HPDE6-E6E7 (cell line): Measurements from ENCODE around the gene CNGA3.
"Not testable (repeated sequence)": the region's sequence is repeated elsewhere in the genome, so short reads cannot be mapped to it uniquely, and the experiment has no call there.

Experiments
- DNase-seq: peaks from one replicate; pipeline ENCODE4 v3.0.0; 2011; ENCODE audit warnings: missing footprints; ENCODE audit errors: extremely low spot score

The CNGA3 gene

GRCh38 chr2:98346311-98347236 lies at the start of gene CNGA3:
CNGA3 (plus strand) TSS chr2:98346456; CDS start chr2:98369976, 23,520 bp downstream.
- no peak for DNase-seq

GRCh38 chr2:98297817-98298682 lies 48.2 kb upstream of the CNGA3 start:
- DNase-seq = no peak

- no peak for DNase-seq
Measured at GRCh38 chr2:98298683-98299164, 47.5 kb upstream of the CNGA3 start.

- DNase-seq = no peak
Measured at GRCh38 chr2:98299211-98299905, 46.9 kb upstream of the CNGA3 start.

GRCh38 chr2:98300141-98300874 lies 45.9 kb upstream of the CNGA3 start:
- no peak for DNase-seq

- no peak for DNase-seq
Measured at GRCh38 chr2:98301469-98301868, 44.8 kb upstream of the CNGA3 start.

- DNase-seq = not testable (repeated sequence)
Measured at GRCh38 chr2:98307131-98307696, 39.0 kb upstream of the CNGA3 start.

- no peak for DNase-seq
Measured at GRCh38 chr2:98308068-98308467, 38.2 kb upstream of the CNGA3 start.

- no peak for DNase-seq
Measured at GRCh38 chr2:98308532-98308931, 37.7 kb upstream of the CNGA3 start.

GRCh38 chr2:98309580-98309979 lies 36.7 kb upstream of the CNGA3 start:
- no peak for DNase-seq

- DNase-seq = no peak
Measured at GRCh38 chr2:98310010-98310409, 36.2 kb upstream of the CNGA3 start.

- no peak for DNase-seq
Measured at GRCh38 chr2:98311090-98311489, 35.2 kb upstream of the CNGA3 start.

- DNase-seq = no peak
Measured at GRCh38 chr2:98311771-98312545, 34.3 kb upstream of the CNGA3 start.

GRCh38 chr2:98313492-98314250 lies 32.6 kb upstream of the CNGA3 start:
- DNase-seq = no peak

GRCh38 chr2:98314251-98314650 lies 32.0 kb upstream of the CNGA3 start:
- DNase-seq = no peak

GRCh38 chr2:98315957-98316356 lies 30.3 kb upstream of the CNGA3 start:
- no peak for DNase-seq

- DNase-seq = no peak
Measured at GRCh38 chr2:98317214-98317613, 29.0 kb upstream of the CNGA3 start.

- not testable (repeated sequence) for DNase-seq
Measured at GRCh38 chr2:98320171-98320570, 26.1 kb upstream of the CNGA3 start.

GRCh38 chr2:98324181-98324580 lies 22.1 kb upstream of the CNGA3 start:
- DNase-seq = no peak
